Stimulated activated CD8-positive, alpha-beta memory T cell treated with anti-CD3 and anti-CD28 coated beads, Interleukin-15, amount 100 ng/mL, for 48 hours (primary cell): Measurements from ENCODE around the gene MMP23B.
"Not testable (repeated sequence)": the region's sequence is repeated elsewhere in the genome, so short reads cannot be mapped to it uniquely, and the experiment has no call there.

ENCODE experiments used
- DNase-seq, 2 donors: peaks; one replicate each; pipeline ENCODE4 v3.0.0-alpha.2; 2020; ENCODE audit warnings: low read depth in 2 of 2

Gene MMP23B

GRCh38 chr1:1630965-1631781 lies 800 bp upstream of the MMP23B start:
- DNase-seq: no peak

- not testable (repeated sequence) for DNase-seq
Measured at GRCh38 chr1:1633409-1633808, 1.4 kb downstream of the MMP23B start.

DNA sequence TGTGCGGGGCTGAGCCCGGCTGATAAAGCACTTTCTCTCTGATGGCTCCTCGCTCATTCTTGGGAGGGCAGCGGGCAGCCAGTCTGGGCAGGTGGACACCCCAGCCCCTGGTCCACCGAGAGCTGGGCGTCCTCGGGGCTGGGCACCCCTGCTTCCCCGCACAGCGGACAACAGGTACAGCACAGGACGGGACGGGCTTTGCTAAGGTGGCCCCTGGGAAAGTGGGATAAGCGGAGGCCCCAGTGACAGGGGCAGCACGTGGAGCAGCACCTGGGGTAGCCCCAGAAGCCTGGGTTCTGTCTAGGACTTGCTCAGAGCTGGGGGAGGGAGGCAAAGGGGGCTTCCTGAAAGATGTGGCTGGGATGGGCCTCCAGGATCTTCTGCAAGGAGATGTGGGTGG lies 2.6 kb downstream of the MMP23B start:
- DNase-seq: not testable (repeated sequence)

GRCh38 chr1:1636621-1637478 lies 4.9 kb downstream of the MMP23B start:
- not testable (repeated sequence) for DNase-seq

DNA sequence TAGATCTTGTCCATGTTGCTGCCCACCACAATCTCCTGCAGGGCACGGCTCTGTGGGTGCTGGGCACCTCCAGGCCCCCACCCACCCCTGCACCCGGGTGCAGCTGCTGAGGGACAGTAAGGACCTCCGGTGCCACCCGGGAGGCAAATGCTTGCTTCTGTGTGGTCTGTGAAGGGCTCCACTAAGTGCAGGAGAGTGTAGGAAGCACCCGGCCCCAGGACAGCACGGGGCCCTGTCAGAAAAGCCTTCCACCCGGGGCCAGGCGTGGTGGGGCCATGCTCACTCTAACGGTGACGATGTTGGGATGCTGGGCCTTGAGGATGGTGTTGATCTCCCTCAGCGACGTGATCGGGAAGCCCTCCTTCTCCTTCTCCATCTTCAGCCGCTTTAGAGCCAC lies 5.5 kb downstream of the MMP23B start:
- not testable (repeated sequence) for DNase-seq

DNA sequence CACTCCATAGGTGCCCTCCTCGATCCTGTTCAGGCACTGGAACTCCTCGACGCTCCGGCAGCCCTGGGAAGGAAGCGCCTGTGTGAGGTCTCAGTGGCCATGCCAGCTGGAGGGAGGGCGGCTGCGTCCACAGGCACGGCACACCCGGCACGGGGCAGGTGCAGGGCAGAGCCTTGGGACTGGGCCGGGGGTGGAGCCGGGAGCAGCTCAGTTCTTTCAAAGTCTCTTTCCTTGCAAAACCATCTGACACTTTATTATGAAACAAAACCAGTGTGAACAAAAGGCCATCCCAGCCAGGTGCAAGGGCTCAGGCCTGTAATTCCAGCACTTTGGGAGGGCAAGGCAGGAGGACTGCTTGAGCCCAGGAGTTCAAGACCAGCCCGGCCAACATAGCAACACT lies 6.6 kb downstream of the MMP23B start:
- not testable (repeated sequence) for DNase-seq

DNA sequence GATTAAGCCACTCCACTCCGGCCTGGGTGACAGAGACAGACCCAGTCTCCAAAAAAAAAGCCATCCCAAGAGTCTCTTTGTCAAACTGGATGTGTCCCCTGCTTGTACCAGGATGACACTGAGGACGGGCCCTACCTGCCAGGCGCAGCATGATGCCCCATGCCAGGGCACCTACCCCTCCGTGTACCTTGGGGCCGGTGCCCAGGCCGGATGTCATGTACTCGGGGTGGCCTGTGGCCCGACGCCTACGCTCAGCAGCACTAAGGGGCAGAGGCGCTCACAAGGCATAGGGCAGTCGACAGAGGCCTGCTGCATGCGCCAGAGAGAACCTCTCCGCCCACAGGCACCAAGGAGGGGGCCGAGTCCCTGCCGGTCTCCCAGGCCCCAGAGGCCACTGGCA lies 7.4 kb downstream of the MMP23B start:
- not testable (repeated sequence) for DNase-seq

GRCh38 chr1:1640081-1640480 lies 8.1 kb downstream of the MMP23B start:
- not testable (repeated sequence) for DNase-seq

DNA sequence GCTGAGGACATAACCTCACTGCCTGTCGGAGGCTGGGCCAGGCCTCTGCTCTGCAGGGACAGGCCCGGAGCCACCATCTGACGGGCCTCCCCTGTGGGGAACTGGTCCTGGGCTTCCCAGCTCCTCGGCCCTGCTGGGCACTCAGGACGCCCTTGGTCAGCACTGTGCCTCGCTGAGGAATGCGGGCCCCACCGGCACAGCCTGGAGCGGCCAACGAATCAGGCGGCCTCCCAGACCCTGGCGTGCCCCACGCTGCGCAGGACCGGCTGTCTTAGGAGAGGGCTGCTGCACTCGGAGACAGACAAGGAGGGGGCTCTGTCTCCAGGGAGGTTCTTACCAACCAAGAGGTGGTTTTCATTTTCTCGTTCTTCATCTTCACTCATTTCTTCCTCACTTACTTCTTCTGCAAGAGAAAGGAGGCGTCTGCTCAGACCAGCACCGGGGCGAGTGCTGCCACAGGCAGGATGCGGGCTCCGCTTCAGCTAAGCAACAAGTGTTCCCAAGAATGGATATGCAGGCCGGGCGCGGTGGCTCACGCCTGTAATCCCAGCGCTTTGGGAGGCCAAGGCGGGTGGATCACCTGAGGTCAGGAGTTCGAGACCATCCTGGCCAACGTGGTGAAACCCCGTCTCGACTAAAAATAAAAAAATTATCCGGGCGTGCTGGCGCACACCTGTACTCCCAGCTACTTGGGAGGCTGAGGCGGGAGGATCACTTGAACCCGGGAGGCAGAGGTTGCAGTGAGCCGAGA lies 8.9 kb downstream of the MMP23B start:
- not testable (repeated sequence) for DNase-seq

GRCh38 chr1:1646326-1646725 lies 14.4 kb downstream of the MMP23B start:
- DNase-seq: not testable (repeated sequence)

DNA sequence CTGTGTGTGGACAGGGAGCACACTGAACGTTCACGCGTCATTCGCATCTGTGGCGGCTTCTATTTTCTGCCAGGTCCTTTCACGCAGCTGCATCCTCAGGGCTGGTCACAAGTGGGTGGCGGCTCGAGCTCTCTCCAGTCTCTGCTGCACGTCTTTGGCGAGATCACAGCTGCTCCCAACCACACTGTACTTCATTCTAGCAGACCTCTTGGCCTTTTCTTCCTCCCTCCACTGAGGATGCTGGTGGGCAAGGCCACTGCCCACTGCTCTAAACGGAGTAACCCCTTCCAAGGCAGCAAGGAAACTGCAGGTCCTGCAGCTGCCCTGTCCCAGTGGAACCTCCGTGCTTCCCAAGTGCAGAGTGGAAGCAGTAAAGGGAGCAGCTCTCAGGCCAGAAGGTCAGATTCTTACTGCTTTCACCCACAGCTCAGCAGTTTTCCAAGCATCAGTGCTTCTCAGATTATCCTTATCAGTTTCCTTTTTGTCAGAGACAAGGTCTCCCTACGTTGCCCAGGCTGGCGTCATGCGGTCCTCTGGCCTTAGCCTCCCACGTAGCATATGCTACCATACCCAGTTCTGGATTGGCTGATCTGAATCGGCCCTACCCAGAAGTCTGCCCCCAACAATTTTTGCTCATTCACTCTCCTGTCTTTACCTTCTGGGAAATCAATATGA lies 15.7 kb downstream of the MMP23B start:
- not testable (repeated sequence) for DNase-seq

DNA sequence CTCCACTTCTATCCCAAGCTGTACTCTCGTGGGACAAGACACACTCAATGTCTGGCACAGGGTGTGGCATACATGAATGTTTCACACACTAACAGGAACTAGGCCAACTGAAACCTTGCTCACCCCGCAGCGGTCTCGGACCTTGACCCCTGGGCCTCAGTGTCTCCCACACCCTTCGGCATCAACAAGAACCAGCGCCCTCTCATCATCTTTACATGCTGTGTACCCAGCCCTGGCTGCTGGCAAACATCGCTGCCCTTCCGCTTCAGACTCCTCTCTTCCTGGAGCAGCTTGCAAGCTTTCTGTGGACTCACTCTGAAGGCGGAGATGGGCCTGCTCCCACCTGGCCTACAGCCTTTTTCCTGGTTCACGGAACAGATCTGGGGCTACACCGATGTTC lies 16.3 kb downstream of the MMP23B start:
- not testable (repeated sequence) for DNase-seq

- peak; percentile 95 to 99 for DNase-seq
Measured at GRCh38 chr1:1658583-1659549, 26.9 kb downstream of the MMP23B start, which contains the start of gene CDK11B. Gene CDK11B (minus strand): TSS chr1:1659004. CDS start chr1:1657485, 1,519 bp downstream.

GRCh38 chr1:1662392-1662791 lies 30.4 kb downstream of the MMP23B start:
- DNase-seq: not testable (repeated sequence)

- not testable (repeated sequence) for DNase-seq
Measured at GRCh38 chr1:1662830-1663560, 31.0 kb downstream of the MMP23B start.

DNA sequence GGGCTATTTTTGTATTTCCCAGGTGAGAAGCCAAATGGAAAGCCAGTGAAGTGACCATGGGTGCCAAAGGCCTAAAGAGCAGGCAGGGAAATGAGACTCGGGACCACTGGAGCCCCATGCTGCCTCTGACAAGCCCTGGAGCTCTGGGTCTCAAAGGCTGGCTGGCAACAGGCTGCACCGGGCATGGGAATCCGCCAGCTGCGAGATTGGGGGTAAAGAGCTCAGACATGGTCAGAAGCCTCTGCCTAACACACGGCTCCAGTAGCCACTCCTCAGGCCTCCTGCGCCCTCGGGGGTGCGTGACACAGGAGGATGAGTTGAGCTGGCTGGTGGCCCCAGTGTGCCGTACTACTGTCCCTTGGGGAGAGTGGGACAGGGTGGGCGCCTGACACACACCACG lies 32.3 kb downstream of the MMP23B start:
- not testable (repeated sequence) for DNase-seq

- DNase-seq: no peak
Measured at GRCh38 chr1:1664941-1665814, 33.2 kb downstream of the MMP23B start.

GRCh38 chr1:1665815-1666251 lies 33.9 kb downstream of the MMP23B start:
- DNase-seq: no peak
